ENCODE results near the gene CORO2A.

Gene CORO2A

GRCh38 chr9:98100456-98100855 lies 92.0 kb downstream of the CORO2A start:
- no peak for TF ChIP-seq POLR2A (IDR thresholded peaks at IDR 0.05; ENCODE audit: low read depth, low read length)
- TF ChIP-seq POLR2AphosphoS5 (IDR thresholded peaks at IDR 0.05; ENCODE audit: low read depth, low read length): no peak
- no peak for TF ChIP-seq POU2F2 (IDR thresholded peaks at IDR 0.05; ENCODE audit: low read depth, low read length)
- no peak for TF ChIP-seq SPI1 (IDR thresholded peaks at IDR 0.05; ENCODE audit: low read depth, low read length)
- no peak for TF ChIP-seq TAF1 (IDR thresholded peaks at IDR 0.05; ENCODE audit: low read depth, low read length)
- TF ChIP-seq PAX5 (IDR thresholded peaks at IDR 0.05; ENCODE audit: insufficient read depth, low read length, severe bottlenecking): no peak
- FAIRE-seq (no peak), DNase-seq (ENCODE audit: insufficient read length, low spot score) (no peak)

GRCh38 chr9:98099898-98100297 lies 92.5 kb downstream of the CORO2A start:
- DNase-seq (ENCODE audit: insufficient read length, low spot score) (no peak), FAIRE-seq (no peak)
- TF ChIP-seq POU2F2 (IDR thresholded peaks at IDR 0.05; ENCODE audit: low read depth, low read length) (no peak), SPI1 (IDR thresholded peaks at IDR 0.05; ENCODE audit: low read depth, low read length) (peak; percentile 32; the same call in 1 of the 2 replicates), POLR2A (IDR thresholded peaks at IDR 0.05; ENCODE audit: low read depth, low read length) (no peak), PAX5 (IDR thresholded peaks at IDR 0.05; ENCODE audit: insufficient read depth, low read length, severe bottlenecking) (no peak), POLR2AphosphoS5 (IDR thresholded peaks at IDR 0.05; ENCODE audit: low read depth, low read length) (no peak), TAF1 (IDR thresholded peaks at IDR 0.05; ENCODE audit: low read depth, low read length) (no peak)

- DNase-seq (ENCODE audit: insufficient read length, low spot score) (no peak), FAIRE-seq (no peak)
Observed at GRCh38 chr9:98099346-98099745, 93.1 kb downstream of the CORO2A start.

GRCh38 chr9:98097836-98098235 lies 94.6 kb downstream of the CORO2A start:
- no peak for DNase-seq (ENCODE audit: insufficient read length, low spot score)
- FAIRE-seq: peak; percentile 88
- TF ChIP-seq POU2F2 (IDR thresholded peaks at IDR 0.05; ENCODE audit: low read depth, low read length): no peak
- TF ChIP-seq SPI1 (IDR thresholded peaks at IDR 0.05; ENCODE audit: low read depth, low read length): no peak
- no peak for TF ChIP-seq POLR2A (IDR thresholded peaks at IDR 0.05; ENCODE audit: low read depth, low read length)
- TF ChIP-seq PAX5 (IDR thresholded peaks at IDR 0.05; ENCODE audit: insufficient read depth, low read length, severe bottlenecking): no peak
- no peak for TF ChIP-seq TAF1 (IDR thresholded peaks at IDR 0.05; ENCODE audit: low read depth, low read length)
- no peak for TF ChIP-seq POLR2AphosphoS5 (IDR thresholded peaks at IDR 0.05; ENCODE audit: low read depth, low read length)

More at GRCh38 chr9:98099346-98099745, 93.1 kb downstream of the CORO2A start:
- TF ChIP-seq PAX5 (IDR thresholded peaks at IDR 0.05; ENCODE audit: insufficient read depth, low read length, severe bottlenecking) (no peak), TAF1 (IDR thresholded peaks at IDR 0.05; ENCODE audit: low read depth, low read length) (no peak), POLR2A (IDR thresholded peaks at IDR 0.05; ENCODE audit: low read depth, low read length) (no peak), POU2F2 (IDR thresholded peaks at IDR 0.05; ENCODE audit: low read depth, low read length) (no peak), SPI1 (IDR thresholded peaks at IDR 0.05; ENCODE audit: low read depth, low read length) (no peak), POLR2AphosphoS5 (IDR thresholded peaks at IDR 0.05; ENCODE audit: low read depth, low read length) (no peak)

GRCh38 chr9:98096091-98096490 lies 96.3 kb downstream of the CORO2A start:
- DNase-seq (ENCODE audit: insufficient read length, low spot score) (no peak), FAIRE-seq (no peak)
- TF ChIP-seq POLR2A (IDR thresholded peaks at IDR 0.05; ENCODE audit: low read depth, low read length) (no peak), POLR2AphosphoS5 (IDR thresholded peaks at IDR 0.05; ENCODE audit: low read depth, low read length) (no peak), POU2F2 (IDR thresholded peaks at IDR 0.05; ENCODE audit: low read depth, low read length) (no peak), PAX5 (IDR thresholded peaks at IDR 0.05; ENCODE audit: insufficient read depth, low read length, severe bottlenecking) (no peak), TAF1 (IDR thresholded peaks at IDR 0.05; ENCODE audit: low read depth, low read length) (no peak), SPI1 (IDR thresholded peaks at IDR 0.05; ENCODE audit: low read depth, low read length) (no peak)

- DNase-seq (ENCODE audit: insufficient read length, low spot score) (no peak), FAIRE-seq (no peak)
- TF ChIP-seq POLR2A (IDR thresholded peaks at IDR 0.05; ENCODE audit: low read depth, low read length) (no peak), SPI1 (IDR thresholded peaks at IDR 0.05; ENCODE audit: low read depth, low read length) (no peak), PAX5 (IDR thresholded peaks at IDR 0.05; ENCODE audit: insufficient read depth, low read length, severe bottlenecking) (no peak), POU2F2 (IDR thresholded peaks at IDR 0.05; ENCODE audit: low read depth, low read length) (no peak), TAF1 (IDR thresholded peaks at IDR 0.05; ENCODE audit: low read depth, low read length) (no peak), POLR2AphosphoS5 (IDR thresholded peaks at IDR 0.05; ENCODE audit: low read depth, low read length) (no peak)
Observed at GRCh38 chr9:98095401-98095800, 97.0 kb downstream of the CORO2A start.

- TF ChIP-seq PAX5 (IDR thresholded peaks at IDR 0.05; ENCODE audit: insufficient read depth, low read length, severe bottlenecking) (no peak), POLR2A (IDR thresholded peaks at IDR 0.05; ENCODE audit: low read depth, low read length) (no peak), TAF1 (IDR thresholded peaks at IDR 0.05; ENCODE audit: low read depth, low read length) (no peak), SPI1 (IDR thresholded peaks at IDR 0.05; ENCODE audit: low read depth, low read length) (no peak), POLR2AphosphoS5 (IDR thresholded peaks at IDR 0.05; ENCODE audit: low read depth, low read length) (no peak), POU2F2 (IDR thresholded peaks at IDR 0.05; ENCODE audit: low read depth, low read length) (no peak)
- FAIRE-seq: no peak
- DNase-seq (ENCODE audit: insufficient read length, low spot score): no peak
Observed at GRCh38 chr9:98094851-98095250, 97.6 kb downstream of the CORO2A start.

- FAIRE-seq (no peak), DNase-seq (ENCODE audit: insufficient read length, low spot score) (no peak)
- TF ChIP-seq TAF1 (IDR thresholded peaks at IDR 0.05; ENCODE audit: low read depth, low read length): no peak
- no peak for TF ChIP-seq SPI1 (IDR thresholded peaks at IDR 0.05; ENCODE audit: low read depth, low read length)
- no peak for TF ChIP-seq POLR2A (IDR thresholded peaks at IDR 0.05; ENCODE audit: low read depth, low read length)
- no peak for TF ChIP-seq PAX5 (IDR thresholded peaks at IDR 0.05; ENCODE audit: insufficient read depth, low read length, severe bottlenecking)
- TF ChIP-seq POU2F2 (IDR thresholded peaks at IDR 0.05; ENCODE audit: low read depth, low read length): no peak
Observed at GRCh38 chr9:98094316-98094715, 98.1 kb downstream of the CORO2A start.

GRCh38 chr9:98092613-98092931 lies 99.9 kb downstream of the CORO2A start:
- FAIRE-seq (no peak), DNase-seq (ENCODE audit: insufficient read length, low spot score) (no peak)
- TF ChIP-seq TAF1 (IDR thresholded peaks at IDR 0.05; ENCODE audit: low read depth, low read length) (no peak), POU2F2 (IDR thresholded peaks at IDR 0.05; ENCODE audit: low read depth, low read length) (no peak), POLR2A (IDR thresholded peaks at IDR 0.05; ENCODE audit: low read depth, low read length) (no peak), SPI1 (IDR thresholded peaks at IDR 0.05; ENCODE audit: low read depth, low read length) (no peak), POLR2AphosphoS5 (IDR thresholded peaks at IDR 0.05; ENCODE audit: low read depth, low read length) (no peak), PAX5 (IDR thresholded peaks at IDR 0.05; ENCODE audit: insufficient read depth, low read length, severe bottlenecking) (no peak)
